ENCODE data around the gene KLHL26. TPM values are rescaled to one million over a fixed set of nuclear protein-coding genes. Genes with fewer than 3 reads are reported as not detected.

The KLHL26 gene
- total and polyA plus RNA-seq, 2 of the 13 experiments (the other 11 are each of a cell fraction or from before 2014, with no cell fraction given) = 1.5 to 1.7 TPM

DNA sequence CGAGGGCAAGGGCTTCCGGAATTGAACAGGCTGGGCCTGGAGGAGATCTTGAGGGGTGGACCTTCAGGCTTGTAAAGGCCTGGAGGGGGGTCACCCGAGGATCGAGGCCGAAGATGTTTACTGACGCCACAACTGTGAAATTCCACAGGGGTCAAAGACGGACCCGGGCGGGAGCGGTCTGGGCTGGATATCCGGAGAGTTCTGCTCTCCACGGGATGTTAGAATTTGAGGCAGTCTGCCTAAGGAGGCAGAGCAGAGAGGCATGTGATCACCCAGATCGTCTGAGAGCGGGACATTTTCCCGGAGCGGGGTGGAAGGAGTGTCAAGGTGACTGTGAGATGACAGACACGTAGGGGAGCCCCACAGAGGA is 13.2 kb downstream of the KLHL26 start:
- H3K27ac ChIP-seq (ENCODE audit: extremely low read length, insufficient read depth, low read length) = no peak overlapping the region
- 92% methylated on average over 16 of the region's 17 CpGs for WGBS (ENCODE audit: low lambda C conversion rate)
- ChIA-PET CTCF (ENCODE audit: low intra/inter-chr PET ratio, low total read pairs) (no interaction called here), POLR2A (no interaction called here)
- no peaks in the 10 kb centered on the region for H3K9me3 ChIP-seq (ENCODE audit: low read length)
- DNase-seq (ENCODE audit: low spot score) (no peak), FAIRE-seq (no peak), ATAC-seq (no peak)
- BruUV-seq (replicated peaks) = no TSS peak
- intact Hi-C loops (cut with micrococcal nuclease; ENCODE audit: unreplicated experiment) = no loop called here
- TF ChIP-seq MATR3 (CRISPR knock-in tag; IDR thresholded peaks at IDR 0.05) (no peak), ZNF235 (CRISPR knock-in tag; IDR thresholded peaks at IDR 0.05; ENCODE audit: borderline replicate concordance) (no peak), U2AF1 (optimal IDR thresholded peaks at IDR 0.05; ENCODE audit: low read depth, low read length) (no peak), ZNF709 (CRISPR knock-in tag; IDR thresholded peaks at IDR 0.05) (no peak), SMAD1 (CRISPR knock-in tag; IDR thresholded peaks at IDR 0.05; ENCODE audit: borderline replicate concordance, low read depth) (no peak), ZFP62 (CRISPR knock-in tag; IDR thresholded peaks at IDR 0.05) (no peak), CHD4 (IDR thresholded peaks at IDR 0.05; ENCODE audit: borderline replicate concordance, low read length) (no peak), MYC (CRISPR knock-in tag; IDR thresholded peaks at IDR 0.05; ENCODE audit: borderline replicate concordance) (no peak), PHF5A (CRISPR knock-in tag; IDR thresholded peaks at IDR 0.05; ENCODE audit: low read depth, unreplicated experiment) (no peak), ZNF432 (CRISPR knock-in tag; IDR thresholded peaks at IDR 0.05; ENCODE audit: borderline replicate concordance) (no peak), EHMT2 (IDR thresholded peaks at IDR 0.05; ENCODE audit: borderline replicate concordance, low read depth, low read length) (no peak), ZNF160 (CRISPR knock-in tag; IDR thresholded peaks at IDR 0.05) (no peak), KLF9 (CRISPR knock-in tag; IDR thresholded peaks at IDR 0.05; ENCODE audit: low read depth) (no peak)
- TF ChIP-seq, protein P1, sequence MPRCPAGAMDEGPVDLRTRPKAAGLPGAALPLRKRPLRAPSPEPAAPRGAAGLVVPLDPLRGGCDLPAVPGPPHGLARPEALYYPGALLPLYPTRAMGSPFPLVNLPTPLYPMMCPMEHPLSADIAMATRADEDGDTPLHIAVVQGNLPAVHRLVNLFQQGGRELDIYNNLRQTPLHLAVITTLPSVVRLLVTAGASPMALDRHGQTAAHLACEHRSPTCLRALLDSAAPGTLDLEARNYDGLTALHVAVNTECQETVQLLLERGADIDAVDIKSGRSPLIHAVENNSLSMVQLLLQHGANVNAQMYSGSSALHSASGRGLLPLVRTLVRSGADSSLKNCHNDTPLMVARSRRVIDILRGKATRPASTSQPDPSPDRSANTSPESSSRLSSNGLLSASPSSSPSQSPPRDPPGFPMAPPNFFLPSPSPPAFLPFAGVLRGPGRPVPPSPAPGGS (CRISPR knock-in tag; IDR thresholded peaks at IDR 0.05) = no peak
- TF ChIP-seq, protein P2, sequence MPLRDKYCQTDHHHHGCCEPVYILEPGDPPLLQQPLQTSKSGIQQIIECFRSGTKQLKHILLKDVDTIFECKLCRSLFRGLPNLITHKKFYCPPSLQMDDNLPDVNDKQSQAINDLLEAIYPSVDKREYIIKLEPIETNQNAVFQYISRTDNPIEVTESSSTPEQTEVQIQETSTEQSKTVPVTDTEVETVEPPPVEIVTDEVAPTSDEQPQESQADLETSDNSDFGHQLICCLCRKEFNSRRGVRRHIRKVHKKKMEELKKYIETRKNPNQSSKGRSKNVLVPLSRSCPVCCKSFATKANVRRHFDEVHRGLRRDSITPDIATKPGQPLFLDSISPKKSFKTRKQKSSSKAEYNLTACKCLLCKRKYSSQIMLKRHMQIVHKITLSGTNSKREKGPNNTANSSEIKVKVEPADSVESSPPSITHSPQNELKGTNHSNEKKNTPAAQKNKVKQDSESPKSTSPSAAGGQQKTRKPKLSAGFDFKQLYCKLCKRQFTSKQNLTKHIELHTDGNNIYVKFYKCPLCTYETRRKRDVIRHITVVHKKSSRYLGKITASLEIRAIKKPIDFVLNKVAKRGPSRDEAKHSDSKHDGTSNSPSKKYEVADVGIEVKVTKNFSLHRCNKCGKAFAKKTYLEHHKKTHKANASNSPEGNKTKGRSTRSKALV (CRISPR knock-in tag; IDR thresholded peaks at IDR 0.05) = no peak
- no peak overlapping the region for H2AFZ ChIP-seq (ENCODE audit: low read length)
- no peaks in the 10 kb centered on the region for H3K4me1 ChIP-seq (ENCODE audit: insufficient read depth, low read length)
- H3K9ac ChIP-seq (ENCODE audit: insufficient read depth, low read depth, low read length) = no peak overlapping the region
- H3K36me3 ChIP-seq (replicated peaks in 1 of 2; ENCODE audit: control insufficient read depth in 1 of 2, insufficient read depth in 2 of 2, low read length in 2 of 2) = no peaks in the 10 kb centered on the region; a peak in 1 of 5 replicates
- H3K79me2 ChIP-seq (ENCODE audit: insufficient read depth, low read length) = peaks cover 2% of the 10 kb centered on the region
- H3K4me3 ChIP-seq (replicated peaks in 1 of 3; ENCODE audit: insufficient read depth in 1 of 3, low read depth in 2 of 3, low read length in 3 of 3) = no peak overlapping the region
- no peaks in the 10 kb centered on the region for H4K20me1 ChIP-seq (ENCODE audit: insufficient read depth, low read length)
- in situ Hi-C loops (cut with HindIII; ENCODE audit: extremely low pct_ligation_motif_present, low pct_unique_long_range_greater_than_20kb) = no loop called here
- H3K27me3 ChIP-seq (ENCODE audit: control insufficient read depth in 1 of 2, insufficient read depth in 2 of 2, low read length in 2 of 2) = no peaks in the 10 kb centered on the region
- no peak overlapping the region for H3K4me2 ChIP-seq (ENCODE audit: low read depth, low read length)
